Calu3 (cell line): ENCODE results near the gene BTBD10. TPM values are rescaled to one million over a fixed set of nuclear protein-coding genes. Genes with fewer than 3 reads are reported as not detected.

Experiments used
- BruUV-seq: library from RNA; stranded (reverse); fragments of 400-500 nt; replicated peaks from 2 replicates; lab custom pipeline; 2021; lab: Mats Ljungman, UMichigan
- CTCF ChIA-PET: fragments of 300-600 bp; sonication (Branson Sonifier 250); formaldehyde crosslinking; loops from one replicate; lab custom pipeline; 2022; ENCODE audit warnings: antibody characterized with exemption; lab: Charles Lee
- DNase-seq: peaks from one replicate; pipeline ENCODE4 v3.0.0; 2022
- H3K27ac Mint-ChIP-seq: one replicate; pipeline ENCODE4 v1.8.0; 2022; ENCODE audit warnings: mixed read lengths; ENCODE audit not compliant: unreplicated experiment
- H3K27me3 Mint-ChIP-seq: one replicate; pipeline ENCODE4 v1.8.0; 2022; ENCODE audit warnings: mixed read lengths; ENCODE audit not compliant: unreplicated experiment
- H3K36me3 Mint-ChIP-seq: one replicate; pipeline ENCODE4 v1.8.0; 2022; ENCODE audit warnings: mild to moderate bottlenecking, moderate library complexity, mixed read lengths; ENCODE audit not compliant: insufficient read depth, unreplicated experiment
- H3K4me1 Mint-ChIP-seq: one replicate; pipeline ENCODE4 v1.8.0; 2022; ENCODE audit warnings: mild to moderate bottlenecking, low read depth, mixed read lengths; ENCODE audit not compliant: unreplicated experiment
- H3K4me3 Mint-ChIP-seq: one replicate; pipeline ENCODE4 v1.8.0; 2022; ENCODE audit warnings: mild to moderate bottlenecking, low read depth, moderate library complexity, mixed read lengths; ENCODE audit not compliant: unreplicated experiment
- H3K9me3 Mint-ChIP-seq: one replicate; pipeline ENCODE4 v1.8.0; 2022; ENCODE audit warnings: low read depth, mixed read lengths; ENCODE audit not compliant: unreplicated experiment
- CTCF ChIP-seq: fragments of 200-600 bp; IDR thresholded peaks from one replicate; pipeline ENCODE4 v1.8.0; 2022; ENCODE audit warnings: antibody characterized with exemption; ENCODE audit not compliant: unreplicated experiment
- intact Hi-C: fragments of 100-400 bp; cut with micrococcal nuclease; formaldehyde crosslinking; loops from one replicate; pipeline ENCODE4 v1.10.0; 2022; ENCODE audit not compliant: unreplicated experiment
- total RNA-seq: library from RNA; stranded (reverse); gene quantifications from 2 replicates; pipeline ENCODE4 v1.2.3, GENCODE V29; 2022

BTBD10 gene
- total RNA-seq, 1 experiment from 2014 or later, result 33.3 TPM

- TF ChIP-seq CTCF, result no peak
- Mint-ChIP-seq H3K27me3 (no peaks in the 10 kb centered on the region), H3K4me3 (no peak overlapping the region), H3K4me1 (no peaks in the 10 kb centered on the region), H3K9me3 (no peaks in the 10 kb centered on the region), H3K27ac (no peak overlapping the region), H3K36me3 (no peaks in the 10 kb centered on the region)
- DNase-seq, result no peak
- CTCF ChIA-PET, result no interaction called here
- intact Hi-C loops, result no loop called here
- no TSS peak for BruUV-seq
Measured at GRCh38 chr11:13376838-13377237, 86.2 kb downstream of the BTBD10 start.

- TF ChIP-seq CTCF, result no peak
- Mint-ChIP-seq H3K36me3 (no peaks in the 10 kb centered on the region), H3K9me3 (no peaks in the 10 kb centered on the region), H3K4me1 (no peaks in the 10 kb centered on the region), H3K27ac (no peak overlapping the region), H3K4me3 (no peak overlapping the region), H3K27me3 (no peaks in the 10 kb centered on the region)
- CTCF ChIA-PET, result no interaction called here
- intact Hi-C loops, result no loop called here
- no peak for DNase-seq
- BruUV-seq, result no TSS peak
Measured at GRCh38 chr11:13376402-13376801, 86.6 kb downstream of the BTBD10 start.

DNA sequence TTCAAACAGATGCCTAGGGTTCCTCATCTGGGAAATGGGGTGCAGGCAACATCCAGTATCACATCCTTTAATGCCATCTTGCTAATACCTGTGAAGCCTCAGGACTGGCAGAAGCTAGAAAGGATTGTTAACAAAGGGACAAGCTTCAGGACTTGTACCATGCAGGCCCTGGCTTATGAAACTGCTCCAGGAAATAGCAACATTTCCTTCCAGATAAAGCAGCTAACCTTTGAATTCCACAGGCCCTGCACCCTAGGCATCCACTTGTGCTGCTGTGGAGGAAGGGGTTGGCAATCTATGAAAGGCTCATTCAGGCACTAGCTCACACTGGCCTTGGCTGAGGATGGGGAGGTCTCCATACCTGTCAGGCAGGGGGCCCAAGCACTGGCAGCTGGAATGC, 87.2 kb downstream of the BTBD10 start:
- BruUV-seq, result no TSS peak
- TF ChIP-seq CTCF, result no peak
- intact Hi-C loops, result no loop called here
- Mint-ChIP-seq H3K27ac (no peak overlapping the region), H3K4me3 (no peak overlapping the region), H3K9me3 (no peaks in the 10 kb centered on the region), H3K36me3 (no peaks in the 10 kb centered on the region), H3K27me3 (no peaks in the 10 kb centered on the region), H3K4me1 (no peaks in the 10 kb centered on the region)
- DNase-seq, result no peak
- CTCF ChIA-PET, result no interaction called here

- Mint-ChIP-seq H3K4me3 (no peak overlapping the region), H3K36me3 (no peaks in the 10 kb centered on the region), H3K9me3 (no peaks in the 10 kb centered on the region), H3K27me3 (no peaks in the 10 kb centered on the region), H3K27ac (no peak overlapping the region), H3K4me1 (peaks cover 3% of the 10 kb centered on the region)
- no peak for TF ChIP-seq CTCF
- CTCF ChIA-PET, result interaction anchor here (0.5 kb wide), 1 partner anchor 1215 kb away, joined by 3 read pairs; no protein-coding TSS in a partner anchor
- intact Hi-C loops, result no loop called here
- BruUV-seq, result no TSS peak
- DNase-seq, result no peak
Measured at GRCh38 chr11:13373216-13373615, 89.8 kb downstream of the BTBD10 start.
